Gastroesophageal sphincter (tissue), 3 donors: ENCODE measurements around the gene ARHGEF9.

Experiments used
- CTCF ChIP-seq, 4 experiments: fragments of 200-600 bp in 2 of 4; fragments of 450-650 bp in 2 of 4; sonication (generic) in 1 of 4; IDR thresholded peaks; one replicate each; pipeline ENCODE4 v1.5.1; 2017 to 2019; ENCODE audit warnings: antibody characterized with exemption in 4 of 4, mild to moderate bottlenecking in 2 of 4, moderate library complexity in 2 of 4
- EP300 ChIP-seq: sonication (generic); formaldehyde crosslinking; IDR thresholded peaks from one replicate; pipeline ENCODE4 v1.6.1; 2017; ENCODE audit warnings: antibody characterized with exemption, mild to moderate bottlenecking
- POLR2A ChIP-seq, 2 donors: fragments of 450-650 bp; IDR thresholded peaks; one replicate each; pipeline ENCODE4 v1.6.1; 2017; ENCODE audit warnings: antibody characterized with exemption in 2 of 2, mild to moderate bottlenecking in 2 of 2, moderate library complexity in 1 of 2
- POLR2AphosphoS5 ChIP-seq: sonication (generic); formaldehyde crosslinking; IDR thresholded peaks from one replicate; pipeline ENCODE4 v1.6.1; 2017; ENCODE audit warnings: antibody characterized with exemption

DNA sequence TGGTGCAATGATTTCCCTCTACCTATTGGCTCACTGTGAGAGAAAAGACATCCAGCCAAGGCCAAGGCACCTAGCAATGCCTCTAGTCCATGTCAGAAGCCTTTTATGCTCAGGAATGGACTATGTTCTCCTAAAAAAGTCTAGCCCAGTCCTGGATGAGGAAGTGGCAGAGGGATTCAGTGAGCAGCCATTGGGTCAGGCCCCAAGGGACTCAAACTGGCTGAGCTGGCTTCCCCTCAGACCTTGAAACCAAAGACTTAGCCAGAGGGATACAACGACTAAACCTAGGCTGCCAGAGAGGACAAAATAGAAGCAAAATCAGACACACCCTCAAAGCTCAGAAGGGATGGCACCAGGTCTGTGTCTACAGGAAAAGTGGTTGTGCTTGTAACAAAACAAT lies 49.1 kb downstream of the ARHGEF9 start:
- no peak for TF ChIP-seq POLR2AphosphoS5
- TF ChIP-seq CTCF (IDR thresholded peaks at IDR 0.05): no peak
- TF ChIP-seq POLR2A (IDR thresholded peaks at IDR 0.05): no peak
- no peak for TF ChIP-seq EP300
